Erythroblast (primary cell): ENCODE data around the gene WHRN.

Experiments
- GATA1 ChIP-seq: IDR thresholded peaks from 2 replicates; pipeline ENCODE4 v1.6.1; 2011; ENCODE audit warnings: low read depth, mild to moderate bottlenecking, control low read depth, low read length, moderate library complexity
- POLR2A ChIP-seq: IDR thresholded peaks from 2 replicates; pipeline ENCODE4 v1.6.1; 2011; ENCODE audit warnings: mild to moderate bottlenecking, low read length

- no peak for TF ChIP-seq POLR2A
- TF ChIP-seq GATA1 = no peak
Observed at GRCh38 chr9:114378883-114379282, 126.4 kb downstream of the WHRN start.
